Nephron (organoid): ENCODE results near the gene NOX5.

Experiments used
- H3K27ac Mint-ChIP-seq, 3 experiments: 2 replicates each; pipeline ENCODE4 v1.8.0; 2020; ENCODE audit warnings: mixed read lengths in 3 of 3, mild to moderate bottlenecking in 2 of 3, moderate library complexity in 1 of 3
- H3K27me3 Mint-ChIP-seq: 2 replicates; pipeline ENCODE4 v1.8.0; 2021; ENCODE audit warnings: low read depth, mild to moderate bottlenecking, moderate library complexity, mixed read lengths
- H3K36me3 Mint-ChIP-seq: 2 replicates; pipeline ENCODE4 v1.8.0; 2020; ENCODE audit warnings: low read depth, mixed read lengths
- H3K4me1 Mint-ChIP-seq: 2 replicates; pipeline ENCODE4 v1.8.0; 2020; ENCODE audit warnings: mixed read lengths
- H3K4me3 Mint-ChIP-seq, 3 experiments: 2 replicates each; pipeline ENCODE4 v1.8.0; 2020; ENCODE audit warnings: mild to moderate bottlenecking in 3 of 3, mixed read lengths in 3 of 3, moderate library complexity in 2 of 3
- H3K9me3 Mint-ChIP-seq: 2 replicates; pipeline ENCODE4 v1.8.0; 2020; ENCODE audit warnings: mixed read lengths
- CTCF ChIP-seq, 3 experiments: fragments of 200-600 bp; sonication (generic); IDR thresholded peaks; one replicate each; pipeline ENCODE4 v1.5.0; 2021; ENCODE audit warnings: antibody characterized with exemption in 3 of 3; ENCODE audit not compliant: unreplicated experiment in 3 of 3

The NOX5 gene

GRCh38 chr15:69016021-69016595, 1.6 kb downstream of the NOX5 start:
- Mint-ChIP-seq H3K4me1 (peaks cover 13% of the 10 kb centered on the region), H3K27me3 (peaks cover 12% of the 10 kb centered on the region), H3K4me3 (no peak overlapping the region), H3K36me3 (no peaks in the 10 kb centered on the region), H3K9me3 (peaks cover 3% of the 10 kb centered on the region), H3K27ac (no peak overlapping the region)
- no peak for TF ChIP-seq CTCF (IDR thresholded peaks at IDR 0.05; ENCODE audit: unreplicated experiment in 3 of 3)

GRCh38 chr15:69017978-69018377, 3.5 kb downstream of the NOX5 start:
- peaks cover 12% of the 10 kb centered on the region for H3K27me3 Mint-ChIP-seq
- no peak for TF ChIP-seq CTCF (IDR thresholded peaks at IDR 0.05; ENCODE audit: unreplicated experiment in 3 of 3)
- no peak overlapping the region for H3K4me3 Mint-ChIP-seq
- peaks cover 8% of the 10 kb centered on the region for H3K4me1 Mint-ChIP-seq
- no peaks in the 10 kb centered on the region for H3K36me3 Mint-ChIP-seq
- no peak overlapping the region for H3K27ac Mint-ChIP-seq
- no peaks in the 10 kb centered on the region for H3K9me3 Mint-ChIP-seq

- H3K4me1 Mint-ChIP-seq: no peaks in the 10 kb centered on the region
- H3K27ac Mint-ChIP-seq: no peak overlapping the region
- TF ChIP-seq CTCF (IDR thresholded peaks at IDR 0.05; ENCODE audit: unreplicated experiment in 3 of 3): no peak
- H3K36me3 Mint-ChIP-seq: no peaks in the 10 kb centered on the region
- H3K4me3 Mint-ChIP-seq: no peak overlapping the region
- no peaks in the 10 kb centered on the region for H3K9me3 Mint-ChIP-seq
- H3K27me3 Mint-ChIP-seq: peaks cover 12% of the 10 kb centered on the region
Measured at GRCh38 chr15:69018951-69019350, 4.5 kb downstream of the NOX5 start.

- H3K27ac Mint-ChIP-seq: no peak overlapping the region
- H3K4me1 Mint-ChIP-seq: no peaks in the 10 kb centered on the region
- H3K36me3 Mint-ChIP-seq: no peaks in the 10 kb centered on the region
- no peak overlapping the region for H3K4me3 Mint-ChIP-seq
- no peaks in the 10 kb centered on the region for H3K9me3 Mint-ChIP-seq
- TF ChIP-seq CTCF (IDR thresholded peaks at IDR 0.05; ENCODE audit: unreplicated experiment in 3 of 3): no peak
- peaks cover 12% of the 10 kb centered on the region for H3K27me3 Mint-ChIP-seq
Measured at GRCh38 chr15:69021895-69022294, 7.4 kb downstream of the NOX5 start.

- H3K36me3 Mint-ChIP-seq: no peaks in the 10 kb centered on the region
- no peak for TF ChIP-seq CTCF (IDR thresholded peaks at IDR 0.05; ENCODE audit: unreplicated experiment in 3 of 3)
- no peaks in the 10 kb centered on the region for H3K4me1 Mint-ChIP-seq
- no peak overlapping the region for H3K4me3 Mint-ChIP-seq
- H3K27ac Mint-ChIP-seq: no peak overlapping the region
- peaks cover 5% of the 10 kb centered on the region for H3K27me3 Mint-ChIP-seq
- no peaks in the 10 kb centered on the region for H3K9me3 Mint-ChIP-seq
Measured at GRCh38 chr15:69025320-69025719, 10.8 kb downstream of the NOX5 start.

GRCh38 chr15:69026355-69026754, 11.9 kb downstream of the NOX5 start:
- TF ChIP-seq CTCF (IDR thresholded peaks at IDR 0.05; ENCODE audit: unreplicated experiment in 3 of 3): no peak
- H3K27ac Mint-ChIP-seq: no peak overlapping the region

More at GRCh38 chr15:69026355-69026754, 11.9 kb downstream of the NOX5 start:
- peaks cover 5% of the 10 kb centered on the region for H3K27me3 Mint-ChIP-seq
- no peak overlapping the region for H3K4me3 Mint-ChIP-seq
- H3K4me1 Mint-ChIP-seq: no peaks in the 10 kb centered on the region
- no peaks in the 10 kb centered on the region for H3K36me3 Mint-ChIP-seq
- no peaks in the 10 kb centered on the region for H3K9me3 Mint-ChIP-seq
